ENCODE measurements around the gene GALNT7. TPM values are rescaled to one million over a fixed set of nuclear protein-coding genes. Genes with fewer than 3 reads are reported as not detected.

GALNT7 gene
- total and polyA plus RNA-seq, 10 of the 15 experiments (the other 5 are each of a cell fraction or from before 2014, with no cell fraction given) = 14.2 to 33.2 (median 28.9) TPM

DNA sequence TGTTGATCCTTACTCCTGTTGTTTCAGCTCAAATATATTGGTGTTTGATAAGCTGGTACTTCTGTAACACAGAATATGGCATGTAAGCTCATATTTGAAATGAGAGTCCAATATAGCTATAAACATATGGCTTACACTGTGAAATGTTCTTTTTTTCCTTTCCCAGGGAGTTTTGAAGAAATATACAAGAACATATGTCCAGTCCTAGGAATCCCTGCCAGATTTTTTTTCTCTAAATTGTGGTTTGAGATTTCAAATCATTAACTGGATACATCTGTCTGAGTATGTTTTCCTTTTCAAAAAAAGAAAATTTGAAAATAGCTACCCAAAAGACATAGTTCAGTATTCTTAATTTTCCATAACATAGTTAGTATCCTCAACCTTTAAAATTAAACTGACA is 105.3 kb downstream of the GALNT7 start:
- SMC1A ChIA-PET (ENCODE audit: uncharacterized antibody, unreplicated experiment) = interaction anchor here (1.0 to 3.7 kb wide), 8 partner anchors 9 to 260 kb away, joined by 3 to 17 read pairs (median 4); no protein-coding TSS in a partner anchor
- CTCF ChIA-PET = interaction anchor here (0.6 to 4.9 kb wide), 10 partner anchors 9 to 262 kb away, joined by 3 to 40 read pairs (median 4); no protein-coding TSS in a partner anchor
- POLR2A ChIA-PET = no interaction called here
- no peaks in the 10 kb centered on the region for H3K9me3 ChIP-seq (replicated peaks; ENCODE audit: control insufficient read depth, insufficient read depth, low read length)
- no peak overlapping the region for H3K4me2 ChIP-seq (ENCODE audit: control insufficient read depth, insufficient read depth)
- no peaks in the 10 kb centered on the region for H3K4me1 ChIP-seq (ENCODE audit: control insufficient read depth, insufficient read depth, low read length)
- RAD21 ChIA-PET (ENCODE audit: unreplicated experiment) = interaction anchor here (1.1 to 1.2 kb wide), 2 partner anchors 16 to 260 kb away, joined by 3 to 6 read pairs; no protein-coding TSS in a partner anchor
- no peak for DNase-seq (ENCODE audit: low read depth, low spot score)
- ATAC-seq = no peak
- intact Hi-C loops (cut with micrococcal nuclease; ENCODE audit: unreplicated experiment) (no loop called here), in situ Hi-C loops (cut with MboI) (no loop called here)
- TF ChIP-seq, protein P1, sequence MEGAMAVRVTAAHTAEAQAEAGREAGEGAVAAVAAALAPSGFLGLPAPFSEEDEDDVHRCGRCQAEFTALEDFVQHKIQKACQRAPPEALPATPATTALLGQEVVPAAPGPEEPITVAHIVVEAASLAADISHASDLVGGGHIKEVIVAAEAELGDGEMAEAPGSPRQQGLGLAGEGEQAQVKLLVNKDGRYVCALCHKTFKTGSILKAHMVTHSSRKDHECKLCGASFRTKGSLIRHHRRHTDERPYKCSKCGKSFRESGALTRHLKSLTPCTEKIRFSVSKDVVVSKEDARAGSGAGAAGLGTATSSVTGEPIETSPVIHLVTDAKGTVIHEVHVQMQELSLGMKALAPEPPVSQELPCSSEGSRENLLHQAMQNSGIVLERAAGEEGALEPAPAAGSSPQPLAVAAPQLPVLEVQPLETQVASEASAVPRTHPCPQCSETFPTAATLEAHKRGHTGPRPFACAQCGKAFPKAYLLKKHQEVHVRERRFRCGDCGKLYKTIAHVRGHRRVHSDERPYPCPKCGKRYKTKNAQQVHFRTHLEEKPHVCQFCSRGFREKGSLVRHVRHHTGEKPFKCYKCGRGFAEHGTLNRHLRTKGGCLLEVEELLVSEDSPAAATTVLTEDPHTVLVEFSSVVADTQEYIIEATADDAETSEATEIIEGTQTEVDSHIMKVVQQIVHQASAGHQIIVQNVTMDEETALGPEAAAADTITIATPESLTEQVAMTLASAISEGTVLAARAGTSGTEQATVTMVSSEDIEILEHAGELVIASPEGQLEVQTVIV (IDR thresholded peaks at IDR 0.05; ENCODE audit: borderline replicate concordance, partially characterized antibody) = no peak
- TF ChIP-seq, protein P2, sequence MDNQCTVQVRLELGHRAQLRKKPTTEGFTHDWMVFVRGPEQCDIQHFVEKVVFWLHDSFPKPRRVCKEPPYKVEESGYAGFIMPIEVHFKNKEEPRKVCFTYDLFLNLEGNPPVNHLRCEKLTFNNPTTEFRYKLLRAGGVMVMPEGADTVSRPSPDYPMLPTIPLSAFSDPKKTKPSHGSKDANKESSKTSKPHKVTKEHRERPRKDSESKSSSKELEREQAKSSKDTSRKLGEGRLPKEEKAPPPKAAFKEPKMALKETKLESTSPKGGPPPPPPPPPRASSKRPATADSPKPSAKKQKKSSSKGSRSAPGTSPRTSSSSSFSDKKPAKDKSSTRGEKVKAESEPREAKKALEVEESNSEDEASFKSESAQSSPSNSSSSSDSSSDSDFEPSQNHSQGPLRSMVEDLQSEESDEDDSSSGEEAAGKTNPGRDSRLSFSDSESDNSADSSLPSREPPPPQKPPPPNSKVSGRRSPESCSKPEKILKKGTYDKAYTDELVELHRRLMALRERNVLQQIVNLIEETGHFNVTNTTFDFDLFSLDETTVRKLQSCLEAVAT (IDR thresholded peaks at IDR 0.05) = no peak
- TF ChIP-seq USF1 (IDR thresholded peaks at IDR 0.05; ENCODE audit: borderline replicate concordance, extremely low read length, insufficient read depth, low read depth, low read length) = no peak
- TF ChIP-seq SMAD5 (IDR thresholded peaks at IDR 0.05; ENCODE audit: low read depth) = no peak
- no peak overlapping the region for H3K4me3 ChIP-seq
- no peaks in the 10 kb centered on the region for H3K79me2 ChIP-seq (ENCODE audit: control insufficient read depth, insufficient read depth, low read length)
- no peak overlapping the region for H3K9ac ChIP-seq (ENCODE audit: control insufficient read depth, insufficient read depth, low read length)
- no peak for FAIRE-seq
- H3K27me3 ChIP-seq (replicated peaks in 1 of 2; ENCODE audit: control insufficient read depth in 2 of 2, insufficient read depth in 2 of 2, low read length in 1 of 2) = no peaks in the 10 kb centered on the region
- peaks cover 0 to 6% of the 10 kb centered on the region in 2 experiments; a peak in 1 of 4 replicates for H3K36me3 ChIP-seq (ENCODE audit: control insufficient read depth in 2 of 2, insufficient read depth in 2 of 2, low read length in 1 of 2)
- no TSS peak for BruUV-seq (replicated peaks)
- no peak overlapping the region for H3K27ac ChIP-seq (ENCODE audit: control insufficient read depth, insufficient read depth)
- no peak overlapping the region for H2AFZ ChIP-seq (ENCODE audit: control insufficient read depth, low read depth, low read length)
- H4K20me1 ChIP-seq (ENCODE audit: control insufficient read depth, insufficient read depth) = no peaks in the 10 kb centered on the region

All from GM12878 (cell line).